Measurements from ENCODE around the gene ZNF236. TPM values are rescaled to one million over a fixed set of nuclear protein-coding genes. Genes with fewer than 3 reads are reported as not detected.
A peak's percentile ranks its signal among the peaks of the same experiment; 100 is the strongest.

The ZNF236 gene
- total RNA-seq, 2 experiments from 2014 or later = 25.7 to 27.9 TPM

GRCh38 chr18:76824754-76825153, 2.4 kb downstream of the ZNF236 start:
- Mint-ChIP-seq H3K4me3 (peak overlapping the region; percentile 81), H3K27ac (peak overlapping the region; percentile 89), H3K27me3 (no peaks in the 10 kb centered on the region), H3K36me3 (ENCODE audit: low read depth) (peaks cover 16% of the 10 kb centered on the region), H3K9me3 (no peaks in the 10 kb centered on the region), H3K4me1 (ENCODE audit: low read depth) (peaks cover 54% of the 10 kb centered on the region)
- ATAC-seq (ENCODE audit: poor library complexity) (no peak), DNase-seq (no peak)
- Histone ChIP-seq H3K27me3 (ENCODE audit: control insufficient read depth in 1 of 2, insufficient read depth in 2 of 2, low read length in 2 of 2) (no peaks in the 10 kb centered on the region), H3K27ac (ENCODE audit: low read depth in 1 of 2, low read length in 2 of 2) (no peak overlapping the region), H3K9me3 (ENCODE audit: control insufficient read depth in 1 of 2, insufficient read depth in 1 of 2, low read length in 2 of 2) (no peaks in the 10 kb centered on the region), H3K36me3 (ENCODE audit: insufficient read depth, low read length) (no peaks in the 10 kb centered on the region), H3K4me1 (ENCODE audit: insufficient read depth, low read length) (peaks cover 41% of the 10 kb centered on the region), H3K4me3 (ENCODE audit: low read length) (no peak overlapping the region)
- no peak for TF ChIP-seq CTCF (IDR thresholded peaks at IDR 0.05)
- ChIA-PET CTCF (no interaction called here), POLR2A (no interaction called here)
- intact Hi-C loops (cut with DNase I, micrococcal nuclease) = loop anchor here in 1 of 2 experiments (5.0 to 10.0 kb wide), 3 partner anchors 230 to 1610 kb away; partner anchors contain the start of genes MBP and TSHZ1

- Histone ChIP-seq H3K4me1 (ENCODE audit: insufficient read depth, low read length) (peaks cover 26% of the 10 kb centered on the region), H3K4me3 (ENCODE audit: low read length) (no peak overlapping the region), H3K27ac (ENCODE audit: low read depth in 1 of 2, low read length in 2 of 2) (no peak overlapping the region), H3K9me3 (ENCODE audit: control insufficient read depth in 1 of 2, insufficient read depth in 1 of 2, low read length in 2 of 2) (no peaks in the 10 kb centered on the region), H3K36me3 (ENCODE audit: insufficient read depth, low read length) (no peaks in the 10 kb centered on the region), H3K27me3 (ENCODE audit: control insufficient read depth in 1 of 2, insufficient read depth in 2 of 2, low read length in 2 of 2) (no peaks in the 10 kb centered on the region)
- no peak for TF ChIP-seq CTCF (IDR thresholded peaks at IDR 0.05)
- ChIA-PET CTCF (no interaction called here), POLR2A (no interaction called here)
- no peak for DNase-seq
- H3K27me3 Mint-ChIP-seq = no peaks in the 10 kb centered on the region
- peak overlapping the region; percentile 22 for H3K4me3 Mint-ChIP-seq
- H3K9me3 Mint-ChIP-seq = no peaks in the 10 kb centered on the region
- peaks cover 4% of the 10 kb centered on the region for H3K36me3 Mint-ChIP-seq (ENCODE audit: low read depth)
- no peak for ATAC-seq (ENCODE audit: poor library complexity)
- intact Hi-C loops (cut with DNase I, micrococcal nuclease) = loop anchor here in 1 of 2 experiments (10.0 kb wide), 2 partner anchors 227 to 1613 kb away; partner anchors contain the start of gene TSHZ1
- peaks cover 55% of the 10 kb centered on the region for H3K4me1 Mint-ChIP-seq (ENCODE audit: low read depth)
- H3K27ac Mint-ChIP-seq = peak overlapping the region; percentile 31
These were observed 5.1 kb downstream of the ZNF236 start for GRCh38 chr18:76827205-76828200.

GRCh38 chr18:76834379-76834778, 12.0 kb downstream of the ZNF236 start:
- no peak overlapping the region for H3K27ac ChIP-seq (ENCODE audit: low read depth in 1 of 2, low read length in 2 of 2)
- H3K27ac Mint-ChIP-seq = no peak overlapping the region
- H3K36me3 ChIP-seq (ENCODE audit: insufficient read depth, low read length) = no peaks in the 10 kb centered on the region
- no peak overlapping the region for H3K4me3 ChIP-seq (ENCODE audit: low read length)
- H3K4me3 Mint-ChIP-seq = no peak overlapping the region
- ATAC-seq (ENCODE audit: poor library complexity) (no peak), DNase-seq (no peak)
- ChIA-PET CTCF (no interaction called here), POLR2A (interaction anchor here (0.8 kb wide), 1 partner anchor 31 kb away, joined by 3 read pairs; no protein-coding TSS in a partner anchor)
- no peak for TF ChIP-seq CTCF (IDR thresholded peaks at IDR 0.05)
- H3K4me1 ChIP-seq (ENCODE audit: insufficient read depth, low read length) = no peaks in the 10 kb centered on the region
- no peaks in the 10 kb centered on the region for H3K9me3 Mint-ChIP-seq
- H3K27me3 Mint-ChIP-seq = no peaks in the 10 kb centered on the region
- no peaks in the 10 kb centered on the region for H3K27me3 ChIP-seq (ENCODE audit: control insufficient read depth in 1 of 2, insufficient read depth in 2 of 2, low read length in 2 of 2)
- intact Hi-C loops (cut with DNase I, micrococcal nuclease) = no loop called here
- no peaks in the 10 kb centered on the region for H3K9me3 ChIP-seq (ENCODE audit: control insufficient read depth in 1 of 2, insufficient read depth in 1 of 2, low read length in 2 of 2)
- peaks cover 57% of the 10 kb centered on the region for H3K4me1 Mint-ChIP-seq (ENCODE audit: low read depth)
- H3K36me3 Mint-ChIP-seq (ENCODE audit: low read depth) = no peaks in the 10 kb centered on the region
